ENCODE measurements around the gene LXN. TPM values are rescaled to one million over a fixed set of nuclear protein-coding genes. Genes with fewer than 3 reads are reported as not detected.

LXN gene, protein sequence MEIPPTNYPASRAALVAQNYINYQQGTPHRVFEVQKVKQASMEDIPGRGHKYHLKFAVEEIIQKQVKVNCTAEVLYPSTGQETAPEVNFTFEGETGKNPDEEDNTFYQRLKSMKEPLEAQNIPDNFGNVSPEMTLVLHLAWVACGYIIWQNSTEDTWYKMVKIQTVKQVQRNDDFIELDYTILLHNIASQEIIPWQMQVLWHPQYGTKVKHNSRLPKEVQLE
- total RNA-seq (10 to 100 TPM; 12.8 to 25.5 TPM), polyA plus RNA-seq (ENCODE audit: insufficient read length in 2 of 2) (10 to 100 TPM; 11.6 to 15.6 TPM)
- long read RNA-seq, donor 1, transcript LXN-201 (6 exons, 1,116 nt) = major isoform, 5 of 42 reads
- long read RNA-seq, donor 1, partial matches to known transcripts = 24 of 42 reads
- long read RNA-seq, donor 1, other reads (novel, unspliced or antisense) = 13 of 42 reads
- long read RNA-seq, donor 2, partial matches to known transcripts = 24 of 27 reads
- long read RNA-seq, donor 2, other reads (novel, unspliced or antisense) = 0 of 27 reads
- long read RNA-seq, donor 3, partial matches to known transcripts = 0 of 3 reads
- long read RNA-seq, donor 3, other reads (novel, unspliced or antisense) = 0 of 3 reads
- long read RNA-seq, donor 4, transcript LXN-201 (6 exons, 1,116 nt) = major isoform, 194 of 245 reads
- long read RNA-seq, donor 4, partial matches to known transcripts = 51 of 245 reads
- long read RNA-seq, donor 4, other reads (novel, unspliced or antisense) = 0 of 245 reads

DNA sequence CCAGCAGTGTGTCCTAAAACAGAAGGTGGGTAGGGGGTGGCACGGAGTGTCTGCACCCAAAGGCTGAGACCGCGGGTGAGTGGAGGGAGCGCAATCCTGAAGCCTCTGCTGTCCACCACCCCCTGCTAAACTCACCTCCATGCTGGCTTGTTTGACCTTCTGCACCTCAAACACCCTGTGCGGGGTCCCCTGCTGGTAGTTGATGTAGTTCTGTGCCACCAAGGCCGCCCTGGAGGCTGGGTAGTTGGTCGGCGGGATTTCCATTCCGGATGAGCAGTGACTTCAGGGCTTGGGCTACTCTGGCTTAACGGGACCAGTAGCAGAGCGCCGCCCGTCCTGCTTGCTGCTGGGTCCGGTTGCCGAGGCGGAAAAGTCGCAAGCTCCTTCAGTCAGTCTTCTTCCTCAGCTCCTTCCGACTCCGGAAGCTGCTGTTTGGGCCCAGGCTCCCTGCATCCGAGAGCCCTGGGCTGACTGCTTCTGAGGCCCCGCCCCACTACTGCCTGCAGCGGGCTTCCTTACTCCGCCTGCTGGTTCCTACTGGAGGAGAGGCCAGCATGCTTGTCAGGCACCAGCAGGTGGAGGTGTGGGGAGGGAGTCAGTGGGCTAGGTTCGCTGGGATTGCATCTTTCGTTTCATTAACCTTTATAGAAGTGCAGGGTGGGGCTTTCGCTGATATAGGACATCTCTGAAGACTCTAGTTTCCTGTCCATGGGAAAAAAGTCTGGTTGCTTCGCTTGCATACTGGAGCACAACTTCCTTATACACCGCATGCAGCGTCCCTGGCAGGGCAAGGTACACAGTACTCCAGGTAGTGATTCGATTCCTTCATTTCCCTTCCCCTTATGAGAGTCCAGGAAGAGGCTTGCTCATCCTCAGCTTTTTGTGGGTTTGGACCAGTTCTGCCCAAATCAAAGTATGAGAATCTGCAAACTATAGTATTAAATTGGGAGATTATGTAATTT lies at the start of gene LXN:
Gene LXN, minus strand, starts transcription at position 434 of the 962 bp plus-strand sequence. Its CDS starts 170 bp downstream, at position 264.
- peak; percentile 8 to 85 (median 31) for DNase-seq (ENCODE audit: low read depth in 4 of 6, low spot score in 6 of 6)
- no peaks in the 10 kb centered on the region for H3K27me3 ChIP-seq (ENCODE audit: control insufficient read depth, insufficient read depth, low read length)
- H3K4me1 ChIP-seq (ENCODE audit: control insufficient read depth, insufficient read depth, low read length) = peaks cover 9% of the 10 kb centered on the region
- peaks cover 5% of the 10 kb centered on the region for H3K36me3 ChIP-seq (ENCODE audit: control insufficient read depth, insufficient read depth, low read length)
- H3K27ac ChIP-seq (ENCODE audit: low read depth, low read length) = peak within 1 kb of the TSS; percentile 65
- H3K4me3 ChIP-seq (ENCODE audit: low read depth, low read length) = peak within 1 kb of the TSS; percentile 52
- no peaks in the 10 kb centered on the region for H3K9me3 ChIP-seq (ENCODE audit: control insufficient read depth, insufficient read depth, low read length)
- WGBS (ENCODE audit: insufficient coverage) = 20% methylated on average over 23 of the region's 30 CpGs

DNA sequence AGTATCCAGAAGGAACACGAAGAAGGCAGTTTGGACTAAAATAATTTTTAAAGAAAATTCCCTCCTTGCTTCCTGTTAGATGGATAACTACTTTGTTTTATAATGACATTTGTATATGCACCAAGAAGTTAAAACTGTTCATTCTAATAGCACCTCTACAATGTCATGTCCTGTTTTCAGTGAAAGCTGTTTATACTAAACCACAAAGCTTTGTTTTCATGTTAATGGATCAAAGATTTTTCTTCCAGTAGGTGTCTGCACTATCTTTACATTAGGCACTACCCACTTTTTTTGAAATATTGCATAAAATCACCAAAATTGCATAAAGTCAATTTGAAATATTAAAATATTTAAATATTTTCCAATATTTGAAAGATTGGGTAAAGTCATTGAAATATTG lies 49.7 kb upstream of the LXN start:
- no CpG with 5 or more reads among the region's 1 CpG for WGBS (ENCODE audit: insufficient coverage)
- Histone ChIP-seq H3K4me1 (ENCODE audit: control insufficient read depth, insufficient read depth, low read length) (peaks cover 6% of the 10 kb centered on the region), H3K9me3 (ENCODE audit: control insufficient read depth, insufficient read depth, low read length) (no peaks in the 10 kb centered on the region), H3K27ac (ENCODE audit: low read depth, low read length) (no peak overlapping the region), H3K27me3 (ENCODE audit: control insufficient read depth, insufficient read depth, low read length) (no peaks in the 10 kb centered on the region), H3K36me3 (ENCODE audit: control insufficient read depth, insufficient read depth, low read length) (peaks cover 2% of the 10 kb centered on the region), H3K4me3 (ENCODE audit: low read depth, low read length) (no peak overlapping the region)
- DNase-seq (ENCODE audit: low read depth in 4 of 6, low spot score in 6 of 6) = no peak

- DNase-seq (ENCODE audit: low read depth in 4 of 6, low spot score in 6 of 6) = no peak
- Histone ChIP-seq H3K27me3 (ENCODE audit: control insufficient read depth, insufficient read depth, low read length) (no peaks in the 10 kb centered on the region), H3K27ac (ENCODE audit: low read depth, low read length) (no peak overlapping the region), H3K4me1 (ENCODE audit: control insufficient read depth, insufficient read depth, low read length) (peaks cover 6% of the 10 kb centered on the region), H3K36me3 (ENCODE audit: control insufficient read depth, insufficient read depth, low read length) (peaks cover 5% of the 10 kb centered on the region), H3K9me3 (ENCODE audit: control insufficient read depth, insufficient read depth, low read length) (no peaks in the 10 kb centered on the region), H3K4me3 (ENCODE audit: low read depth, low read length) (no peak overlapping the region)
- no CpG with 5 or more reads among the region's 5 CpGs for WGBS (ENCODE audit: insufficient coverage)
Measured at GRCh38 chr3:158718490-158719170, 46.2 kb upstream of the LXN start.

- no peak for DNase-seq (ENCODE audit: low read depth in 4 of 6, low spot score in 6 of 6)
- WGBS (ENCODE audit: insufficient coverage) = 100% methylated on average over 1 of the region's 2 CpGs
- no peak overlapping the region for H3K27ac ChIP-seq (ENCODE audit: low read depth, low read length)
- no peak overlapping the region for H3K4me3 ChIP-seq (ENCODE audit: low read depth, low read length)
- H3K36me3 ChIP-seq (ENCODE audit: control insufficient read depth, insufficient read depth, low read length) = peaks cover 3% of the 10 kb centered on the region
- H3K27me3 ChIP-seq (ENCODE audit: control insufficient read depth, insufficient read depth, low read length) = no peaks in the 10 kb centered on the region
- H3K4me1 ChIP-seq (ENCODE audit: control insufficient read depth, insufficient read depth, low read length) = peaks cover 3% of the 10 kb centered on the region
- H3K9me3 ChIP-seq (ENCODE audit: control insufficient read depth, insufficient read depth, low read length) = no peaks in the 10 kb centered on the region
Measured at GRCh38 chr3:158717576-158717975, 45.1 kb upstream of the LXN start.

- peak in 1 of 6 donors; percentile 29 for DNase-seq (ENCODE audit: low read depth in 4 of 6, low spot score in 6 of 6)
- Histone ChIP-seq H3K36me3 (ENCODE audit: control insufficient read depth, insufficient read depth, low read length) (peaks cover 8% of the 10 kb centered on the region), H3K27ac (ENCODE audit: low read depth, low read length) (peak overlapping the region; percentile 45), H3K27me3 (ENCODE audit: control insufficient read depth, insufficient read depth, low read length) (no peaks in the 10 kb centered on the region), H3K4me3 (ENCODE audit: low read depth, low read length) (no peak overlapping the region), H3K4me1 (ENCODE audit: control insufficient read depth, insufficient read depth, low read length) (peaks cover 3% of the 10 kb centered on the region), H3K9me3 (ENCODE audit: control insufficient read depth, insufficient read depth, low read length) (no peaks in the 10 kb centered on the region)
- whole genome bisulfite sequencing (ENCODE audit: insufficient coverage) = 61% methylated on average over 9 of the region's 9 CpGs
Measured at GRCh38 chr3:158713094-158713499, 40.6 kb upstream of the LXN start.

DNA sequence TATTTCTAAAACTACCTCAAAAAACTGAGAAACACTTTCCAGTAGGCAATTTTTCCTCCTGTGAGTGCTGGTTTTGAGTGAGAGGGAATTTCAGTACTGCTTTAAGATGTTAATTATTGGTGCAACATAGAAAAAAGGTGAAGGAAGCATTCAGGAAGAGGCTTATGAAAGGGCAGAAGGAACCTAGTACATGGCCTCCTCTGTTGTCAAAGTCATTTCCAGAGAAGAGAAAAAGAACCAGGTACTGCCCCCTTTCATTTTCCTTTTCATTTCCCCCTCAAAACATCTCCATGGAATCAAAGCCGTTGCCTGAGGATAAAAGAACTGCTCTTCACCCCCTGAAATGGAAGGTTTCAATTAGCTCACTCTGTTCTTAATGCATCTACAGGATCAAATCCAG lies 40.0 kb upstream of the LXN start:
- WGBS (ENCODE audit: insufficient coverage) = no CpG with 5 or more reads among the region's 1 CpG
- no peak overlapping the region for H3K27ac ChIP-seq (ENCODE audit: low read depth, low read length)
- peaks cover 8% of the 10 kb centered on the region for H3K36me3 ChIP-seq (ENCODE audit: control insufficient read depth, insufficient read depth, low read length)
- DNase-seq (ENCODE audit: low read depth in 4 of 6, low spot score in 6 of 6) = no peak
- H3K4me1 ChIP-seq (ENCODE audit: control insufficient read depth, insufficient read depth, low read length) = peaks cover 2% of the 10 kb centered on the region
- no peak overlapping the region for H3K4me3 ChIP-seq (ENCODE audit: low read depth, low read length)
- H3K9me3 ChIP-seq (ENCODE audit: control insufficient read depth, insufficient read depth, low read length) = no peaks in the 10 kb centered on the region
- no peaks in the 10 kb centered on the region for H3K27me3 ChIP-seq (ENCODE audit: control insufficient read depth, insufficient read depth, low read length)

DNA sequence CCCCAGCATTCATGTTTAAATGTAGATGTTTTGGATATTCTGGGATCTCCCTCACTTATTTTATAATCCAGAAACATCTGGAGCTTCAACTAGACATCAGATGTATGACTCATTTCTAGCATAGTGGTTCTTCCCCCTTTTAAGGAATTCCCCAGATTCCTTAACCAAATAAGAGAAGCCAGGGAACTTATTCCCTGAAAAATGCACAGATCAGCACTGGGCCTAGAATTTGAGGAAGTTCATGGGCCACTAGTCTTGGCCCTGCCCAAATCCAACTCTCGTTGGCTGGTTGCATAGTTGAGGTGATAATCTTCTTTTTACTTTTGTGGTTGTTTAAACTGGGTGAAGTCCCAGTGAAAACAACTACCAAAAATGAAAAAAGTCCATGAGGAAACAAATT lies 39.4 kb upstream of the LXN start:
- no peak overlapping the region for H3K4me3 ChIP-seq (ENCODE audit: low read depth, low read length)
- H3K4me1 ChIP-seq (ENCODE audit: control insufficient read depth, insufficient read depth, low read length) = no peaks in the 10 kb centered on the region
- no peak for DNase-seq (ENCODE audit: low read depth in 4 of 6, low spot score in 6 of 6)
- H3K27ac ChIP-seq (ENCODE audit: low read depth, low read length) = no peak overlapping the region
- H3K9me3 ChIP-seq (ENCODE audit: control insufficient read depth, insufficient read depth, low read length) = no peaks in the 10 kb centered on the region
- WGBS (ENCODE audit: insufficient coverage) = no CpG with 5 or more reads among the region's 1 CpG
- H3K27me3 ChIP-seq (ENCODE audit: control insufficient read depth, insufficient read depth, low read length) = no peaks in the 10 kb centered on the region
- peaks cover 8% of the 10 kb centered on the region for H3K36me3 ChIP-seq (ENCODE audit: control insufficient read depth, insufficient read depth, low read length)

DNA sequence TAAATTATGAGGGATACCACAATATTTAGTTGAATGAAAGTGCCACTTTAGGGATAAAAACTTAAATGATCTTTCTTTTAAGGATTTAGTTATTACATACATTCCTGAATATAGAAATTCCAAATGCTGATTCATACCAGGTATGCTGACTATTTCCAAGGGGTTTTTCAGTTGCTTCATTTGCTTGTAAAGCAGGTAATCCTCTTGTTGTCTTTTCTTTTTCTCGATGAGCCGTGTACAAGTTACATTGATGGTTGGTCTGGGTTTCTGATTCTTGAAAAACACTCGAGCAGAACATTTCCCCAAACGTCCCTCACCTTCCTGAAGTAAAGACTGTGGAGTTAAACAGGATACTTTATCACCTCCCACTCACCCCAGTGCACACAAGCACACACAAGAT lies 38.2 kb upstream of the LXN start:
- Histone ChIP-seq H3K9me3 (ENCODE audit: control insufficient read depth, insufficient read depth, low read length) (no peaks in the 10 kb centered on the region), H3K4me3 (ENCODE audit: low read depth, low read length) (no peak overlapping the region), H3K27ac (ENCODE audit: low read depth, low read length) (no peak overlapping the region), H3K36me3 (ENCODE audit: control insufficient read depth, insufficient read depth, low read length) (peaks cover 5% of the 10 kb centered on the region), H3K4me1 (ENCODE audit: control insufficient read depth, insufficient read depth, low read length) (no peaks in the 10 kb centered on the region), H3K27me3 (ENCODE audit: control insufficient read depth, insufficient read depth, low read length) (no peaks in the 10 kb centered on the region)
- DNase-seq (ENCODE audit: low read depth in 4 of 6, low spot score in 6 of 6) = no peak
- no CpG with 5 or more reads among the region's 4 CpGs for WGBS (ENCODE audit: insufficient coverage)

- H3K9me3 ChIP-seq (ENCODE audit: control insufficient read depth, insufficient read depth, low read length) = no peaks in the 10 kb centered on the region
- no peaks in the 10 kb centered on the region for H3K27me3 ChIP-seq (ENCODE audit: control insufficient read depth, insufficient read depth, low read length)
- no peak for DNase-seq (ENCODE audit: low read depth in 4 of 6, low spot score in 6 of 6)
- peaks cover 5% of the 10 kb centered on the region for H3K36me3 ChIP-seq (ENCODE audit: control insufficient read depth, insufficient read depth, low read length)
- H3K4me1 ChIP-seq (ENCODE audit: control insufficient read depth, insufficient read depth, low read length) = no peaks in the 10 kb centered on the region
- H3K4me3 ChIP-seq (ENCODE audit: low read depth, low read length) = no peak overlapping the region
- H3K27ac ChIP-seq (ENCODE audit: low read depth, low read length) = no peak overlapping the region
- WGBS (ENCODE audit: insufficient coverage) = 94% methylated on average over 3 of the region's 4 CpGs
Measured at GRCh38 chr3:158709666-158710083, 37.2 kb upstream of the LXN start.

All from spinal cord (tissue), 10 donors.